ENCODE measurements around the gene HIP1.
"Not testable (repeated sequence)": the region's sequence is repeated elsewhere in the genome, so short reads cannot be mapped to it uniquely, and the experiment has no call there.

The HIP1 gene

DNA sequence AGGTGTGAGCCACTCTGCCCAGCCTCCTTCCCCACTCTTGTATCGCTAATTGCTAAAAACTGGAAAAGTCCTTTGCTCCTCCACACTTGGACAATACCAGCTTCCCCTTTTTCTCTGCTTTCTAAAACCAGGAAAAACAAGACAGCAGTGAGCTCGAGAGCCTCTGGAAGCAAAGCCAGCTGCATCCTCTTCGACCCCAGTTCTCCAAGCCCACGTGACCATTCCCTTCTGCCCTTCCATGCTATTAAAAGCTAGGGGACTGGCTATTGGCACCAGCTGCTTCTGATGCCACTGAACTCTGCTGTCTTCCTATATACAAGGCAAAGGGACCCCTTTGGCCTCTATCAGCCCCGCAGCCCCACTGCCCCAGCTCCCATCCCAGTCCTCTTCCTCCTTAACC is 154.4 kb downstream of the HIP1 start:
- in situ Hi-C loops (cut with HindIII; ENCODE audit: low sequenced_read_pairs): loop anchor here (25.0 kb wide), 1 partner anchor 178 kb away; the partner anchor contains the start of gene CCL26

DNA sequence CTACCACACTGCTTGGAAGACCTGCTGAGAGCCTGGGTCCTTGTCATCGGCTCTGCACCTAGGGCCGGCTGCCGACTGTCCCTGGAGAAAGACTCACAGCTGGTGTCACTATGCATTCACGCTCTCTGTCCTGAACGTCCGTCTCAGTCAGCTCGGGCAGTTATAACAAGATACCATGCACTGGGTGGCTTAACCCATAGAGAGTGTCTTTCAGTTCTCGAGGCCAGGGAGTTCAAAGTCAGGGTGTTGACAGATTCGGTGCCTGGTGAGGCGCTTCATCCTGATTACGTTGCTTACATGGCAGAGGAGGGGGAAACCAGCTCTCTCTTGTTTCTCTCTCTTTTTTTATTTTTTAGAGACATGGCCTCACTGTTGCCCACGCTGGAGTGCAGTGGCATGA is 155.5 kb downstream of the HIP1 start:
- in situ Hi-C loops (cut with HindIII; ENCODE audit: low sequenced_read_pairs): loop anchor here (25.0 kb wide), 1 partner anchor 179 kb away; the partner anchor contains the start of gene CCL26

DNA sequence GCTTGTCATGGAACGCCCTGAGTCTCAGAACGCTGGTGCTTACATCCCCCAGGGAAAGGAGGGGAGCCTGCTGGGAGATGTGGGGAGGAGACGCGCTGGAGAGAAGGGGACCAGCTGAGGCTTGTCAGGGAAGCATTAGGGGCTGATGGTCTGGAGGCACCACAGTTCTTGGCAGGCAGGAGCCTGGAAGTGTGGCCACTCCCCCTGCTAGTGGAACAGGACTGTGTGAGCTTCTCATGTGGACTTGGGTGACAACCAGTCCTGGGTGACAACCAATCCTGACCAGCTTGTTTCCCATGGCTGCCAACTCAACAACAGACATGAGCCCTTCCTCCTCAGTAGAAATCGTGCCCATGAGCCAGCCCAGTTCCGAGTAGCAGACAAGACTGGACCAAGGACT is 158.8 kb downstream of the HIP1 start:
- in situ Hi-C loops (cut with HindIII; ENCODE audit: low sequenced_read_pairs): loop anchor here (25.0 kb wide), 1 partner anchor 182 kb away; the partner anchor contains the start of gene CCL26

DNA sequence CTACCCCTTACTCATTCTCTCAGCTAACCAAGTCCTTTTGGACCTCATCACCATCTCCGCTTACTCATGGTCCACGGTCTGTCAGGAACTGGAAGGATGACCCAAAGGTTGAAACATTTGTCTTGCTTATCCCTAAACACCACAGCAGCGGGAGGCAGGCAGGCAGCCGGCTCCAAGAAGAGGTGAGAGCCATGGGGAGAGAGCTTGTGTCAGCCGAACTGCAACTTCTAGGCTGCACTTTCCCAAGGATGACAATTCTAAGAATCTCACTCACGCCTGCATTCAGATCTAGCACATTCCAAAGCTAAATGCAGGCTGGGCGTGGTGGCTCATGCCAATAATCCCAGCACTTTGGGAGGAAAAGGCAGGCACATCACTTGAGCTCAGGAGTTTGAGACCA is 160.7 kb downstream of the HIP1 start:
- in situ Hi-C loops (cut with HindIII; ENCODE audit: low sequenced_read_pairs): loop anchor here (25.0 kb wide), 1 partner anchor 184 kb away; the partner anchor contains the start of gene CCL26

DNA sequence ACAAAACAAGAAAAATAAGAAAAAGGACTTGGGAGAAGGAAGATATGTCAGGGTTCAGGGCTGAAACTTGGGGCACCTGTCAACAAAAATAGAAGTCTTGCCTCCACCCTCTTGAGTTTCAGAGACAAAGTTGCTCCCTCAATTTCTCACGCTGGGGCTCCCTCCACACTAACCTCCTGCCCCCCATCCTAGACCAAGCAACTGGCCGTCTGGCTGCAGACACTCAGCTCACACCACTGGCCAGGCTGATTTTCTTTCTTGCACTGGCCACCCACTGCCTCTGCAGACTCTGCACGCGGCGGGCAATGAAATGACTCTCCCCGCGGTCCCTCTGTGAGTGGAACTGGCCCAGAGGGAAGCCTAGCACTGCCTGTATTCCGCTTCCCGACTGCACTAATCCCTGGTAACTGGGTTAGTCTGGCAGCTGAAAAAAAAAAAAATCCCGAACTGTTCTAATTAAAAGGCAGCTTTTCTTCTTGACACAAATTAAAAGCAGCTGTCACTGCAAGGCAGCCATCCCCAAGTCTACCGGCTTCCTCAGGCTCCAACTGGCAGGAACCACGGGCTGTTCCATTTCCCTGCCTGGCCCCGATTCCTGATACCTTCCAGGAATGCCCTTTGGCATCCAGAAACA is 163.1 kb downstream of the HIP1 start:
- in situ Hi-C loops (cut with HindIII; ENCODE audit: low sequenced_read_pairs): loop anchor here (25.0 kb wide), 1 partner anchor 187 kb away; the partner anchor contains the start of gene CCL26

DNA sequence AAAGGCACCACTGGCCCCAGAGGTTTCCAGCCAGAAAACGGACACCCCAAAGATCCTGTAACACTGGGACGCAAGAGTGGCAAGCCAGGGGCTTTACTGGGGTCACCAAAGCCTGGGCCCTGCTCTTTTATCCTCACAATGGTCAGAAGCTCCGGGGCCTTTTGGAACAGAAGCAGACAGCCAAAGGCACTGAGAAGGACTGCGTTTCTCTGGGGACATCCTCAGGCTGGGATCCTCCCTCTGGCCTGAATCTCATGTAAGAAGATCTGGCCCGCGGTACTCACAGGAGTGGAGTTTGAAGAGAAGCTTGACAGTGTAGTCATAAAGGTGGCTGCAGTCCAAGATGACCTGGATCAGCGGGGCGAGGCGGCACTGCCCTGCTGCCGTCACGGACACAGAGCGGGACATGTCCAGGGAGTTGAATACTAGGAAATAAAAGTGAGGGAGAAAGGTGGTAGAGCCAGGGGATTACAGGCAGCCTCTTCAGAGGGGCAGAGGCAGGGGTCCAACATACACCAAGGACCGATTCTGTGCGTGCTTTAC is 165.2 kb downstream of the HIP1 start:
- in situ Hi-C loops (cut with HindIII; ENCODE audit: low sequenced_read_pairs): no loop called here

DNA sequence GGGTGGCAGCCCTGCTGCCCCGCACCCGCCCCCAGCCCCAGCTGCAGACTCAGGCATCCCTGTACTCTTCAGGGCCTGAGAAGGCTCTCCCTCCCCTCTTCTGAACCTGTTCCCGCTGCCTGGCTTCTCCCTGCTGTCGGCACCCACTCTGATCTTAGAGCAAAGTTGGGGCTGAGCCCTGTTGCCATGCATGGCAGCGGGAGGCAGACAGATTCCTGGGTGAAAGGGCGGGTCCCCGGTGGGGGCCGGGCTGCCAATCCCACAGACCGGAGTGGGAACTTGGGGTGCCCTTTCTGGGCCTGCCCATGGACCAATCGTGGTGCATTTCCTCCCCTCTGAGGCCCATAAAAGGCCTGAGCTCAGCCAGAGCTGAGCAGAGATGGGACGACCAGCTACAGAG is 165.9 kb downstream of the HIP1 start:
- in situ Hi-C loops (cut with HindIII; ENCODE audit: low sequenced_read_pairs): no loop called here

DNA sequence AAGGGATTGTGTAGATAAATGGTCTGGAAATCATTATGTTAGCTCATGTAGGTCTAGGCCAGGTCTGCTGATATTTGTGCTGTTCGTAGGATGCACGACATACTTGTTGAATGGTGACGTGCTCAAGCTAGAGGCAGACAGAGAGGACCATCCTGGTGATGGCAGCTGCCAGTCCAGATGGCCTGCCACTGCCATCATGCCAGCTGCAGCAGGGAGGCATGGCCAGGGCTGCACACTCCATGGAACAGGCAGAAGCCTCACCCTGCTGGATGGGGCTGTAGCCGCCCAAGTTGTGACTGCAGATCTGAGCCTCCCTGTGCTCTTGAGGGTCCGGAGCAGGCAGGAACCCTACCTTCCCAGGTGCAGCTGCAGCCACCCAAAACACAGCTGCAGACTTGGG is 166.3 kb downstream of the HIP1 start:
- in situ Hi-C loops (cut with HindIII; ENCODE audit: low sequenced_read_pairs): no loop called here

DNA sequence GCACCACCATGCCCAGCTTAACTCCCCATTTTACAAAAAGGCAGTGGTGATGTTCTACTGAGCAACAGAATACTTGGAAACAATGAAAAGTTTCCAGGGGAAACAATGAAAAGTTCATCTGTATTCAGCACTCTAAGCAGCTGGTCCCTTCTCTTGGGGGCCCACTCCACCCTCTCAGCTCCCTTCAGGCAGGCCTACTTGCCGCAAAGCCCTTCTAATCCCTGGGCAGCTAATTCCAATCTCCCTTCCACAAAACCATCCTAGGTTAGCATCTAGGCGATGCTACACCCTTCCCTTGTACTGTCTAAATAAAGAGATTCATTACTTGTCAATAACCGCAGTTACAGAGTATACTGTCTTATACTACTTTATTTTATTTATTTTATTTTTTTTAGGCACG is 167.5 kb downstream of the HIP1 start:
- in situ Hi-C loops (cut with HindIII; ENCODE audit: low sequenced_read_pairs): no loop called here

DNA sequence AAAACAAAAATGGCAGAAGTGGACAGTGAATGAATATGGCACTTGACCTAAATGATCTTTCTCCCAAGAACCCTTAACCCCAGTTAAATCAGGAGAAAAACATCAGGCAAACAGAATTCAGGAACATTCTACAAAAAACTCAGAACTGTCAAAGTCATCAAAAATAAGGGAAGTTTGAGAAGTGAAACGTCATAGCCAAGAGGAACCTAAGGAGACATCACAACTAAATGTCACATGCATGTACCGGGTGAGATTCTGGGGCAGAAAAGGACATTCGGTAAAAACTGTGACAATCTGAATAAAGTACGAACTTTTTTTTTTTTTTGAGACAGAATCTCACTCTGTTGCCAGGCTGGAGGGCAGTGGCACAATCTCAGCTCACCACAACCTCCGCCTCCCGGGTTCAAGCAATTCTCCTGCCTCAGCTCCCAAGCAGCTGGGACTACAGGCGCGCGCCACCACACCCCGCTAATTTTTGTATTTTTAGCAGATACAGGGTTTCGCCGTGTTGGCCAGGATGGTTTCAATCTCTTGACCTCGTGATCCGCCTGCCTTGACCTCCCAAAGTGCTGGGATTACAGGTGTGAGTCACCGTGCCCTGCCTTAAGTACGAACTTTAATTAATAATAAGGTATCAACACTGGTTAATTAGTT is 169.0 kb downstream of the HIP1 start:
- in situ Hi-C loops (cut with HindIII; ENCODE audit: low sequenced_read_pairs): not testable (repeated sequence)

DNA sequence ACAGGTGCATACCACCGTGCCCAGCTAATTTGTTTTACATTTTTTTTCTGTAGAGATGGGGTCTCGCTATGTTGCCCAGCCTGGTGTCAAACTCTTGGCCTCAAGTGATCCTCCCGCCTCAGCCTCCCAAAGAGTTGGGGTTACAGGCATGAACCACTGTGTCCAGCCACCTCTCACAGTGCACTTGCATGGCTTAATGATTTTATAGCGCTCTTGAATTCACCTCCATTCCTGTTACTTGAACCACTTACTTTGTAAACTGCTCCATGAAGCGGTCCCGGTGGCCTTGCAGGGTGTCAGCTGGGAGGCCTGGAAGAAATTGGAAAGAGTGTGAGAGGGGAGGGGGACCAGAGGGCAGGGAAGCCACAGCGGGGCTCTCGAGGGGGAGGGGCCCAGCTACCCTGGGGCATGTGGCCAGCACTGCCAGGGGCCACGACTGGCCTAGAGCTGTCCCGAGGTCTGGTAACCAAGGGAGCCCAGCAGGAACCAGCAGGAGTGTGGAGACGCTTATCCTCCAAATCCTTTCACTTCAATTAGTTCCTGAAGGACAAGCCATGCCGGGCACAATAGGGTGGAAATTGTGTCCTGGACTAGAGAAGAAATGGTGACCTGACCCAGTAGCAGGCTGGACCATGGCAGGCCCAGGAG is 170.7 kb downstream of the HIP1 start:
- in situ Hi-C loops (cut with HindIII; ENCODE audit: low sequenced_read_pairs): no loop called here

DNA sequence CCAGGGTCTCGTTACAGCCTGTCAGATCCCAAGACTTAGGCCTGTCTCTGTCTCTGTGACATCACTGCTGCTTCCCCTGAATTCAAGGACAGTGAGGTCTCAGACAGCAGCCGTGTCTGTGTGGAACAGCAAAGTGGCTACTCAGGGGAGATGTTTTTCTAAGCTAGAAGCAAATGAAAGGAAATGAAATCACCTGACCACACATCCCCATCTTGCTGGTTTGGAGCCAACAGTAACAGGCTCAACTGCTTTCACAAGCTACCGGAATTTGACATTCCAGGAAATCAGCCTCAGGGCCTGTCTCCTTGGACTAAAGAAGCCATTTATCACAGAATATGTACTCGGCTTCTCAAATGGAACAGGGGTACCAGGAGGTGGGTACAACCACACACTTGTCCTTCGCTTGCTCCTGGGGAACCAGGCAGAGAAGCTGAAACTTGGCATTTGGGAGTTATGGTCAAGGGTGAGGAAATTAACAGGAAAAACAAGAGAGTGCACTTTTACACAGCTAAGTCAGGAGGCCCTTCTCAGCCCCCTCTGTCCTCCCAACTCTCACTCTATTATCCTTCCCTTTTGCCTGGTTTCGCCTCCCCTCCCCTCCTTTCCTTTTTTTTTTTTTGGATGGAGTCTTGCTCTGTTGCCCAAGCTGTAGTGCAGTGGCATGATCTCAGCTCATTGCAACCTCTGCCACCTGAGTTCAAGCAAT is 173.5 kb downstream of the HIP1 start:
- in situ Hi-C loops (cut with HindIII; ENCODE audit: low sequenced_read_pairs): no loop called here

DNA sequence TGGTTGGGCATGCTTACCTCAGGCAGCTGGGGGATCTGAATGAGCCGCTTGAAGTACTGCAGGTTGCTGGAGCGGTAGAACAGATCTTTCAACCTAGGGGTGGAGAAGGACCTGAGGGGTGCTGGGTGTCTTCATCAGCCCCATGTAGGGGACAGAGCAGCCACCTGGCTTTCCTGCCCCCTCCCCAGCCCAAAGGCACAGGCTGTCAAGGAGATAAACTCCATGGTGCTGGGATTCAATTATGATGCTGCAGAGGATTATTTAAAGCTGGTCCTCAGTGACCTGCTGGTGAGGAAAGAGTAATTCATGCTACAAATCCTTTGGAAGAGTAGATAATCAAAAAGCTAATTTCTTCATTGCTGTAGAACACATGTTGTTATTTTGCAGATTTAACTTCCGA is 175.6 kb downstream of the HIP1 start:
- in situ Hi-C loops (cut with HindIII; ENCODE audit: low sequenced_read_pairs): no loop called here

DNA sequence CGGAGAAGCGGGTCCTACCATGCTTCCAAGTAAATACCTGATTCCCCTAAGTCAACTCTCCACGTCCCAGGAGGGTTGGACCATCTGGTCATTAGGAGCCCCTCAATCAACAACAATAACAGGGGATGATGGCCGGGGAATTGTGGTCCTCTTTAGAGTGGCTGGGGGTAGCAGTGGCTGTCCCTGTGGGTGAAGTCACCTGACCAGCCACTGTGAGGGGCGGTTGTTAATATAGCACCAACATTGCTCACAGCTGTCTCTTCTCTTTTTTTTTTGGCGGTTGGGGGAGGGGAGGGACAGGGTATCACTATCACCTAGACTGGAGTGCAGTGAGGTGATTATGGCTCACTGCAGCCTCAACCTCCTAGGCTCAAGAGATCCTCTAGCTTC is 178.8 kb downstream of the HIP1 start:
- in situ Hi-C loops (cut with HindIII; ENCODE audit: low sequenced_read_pairs): no loop called here

DNA sequence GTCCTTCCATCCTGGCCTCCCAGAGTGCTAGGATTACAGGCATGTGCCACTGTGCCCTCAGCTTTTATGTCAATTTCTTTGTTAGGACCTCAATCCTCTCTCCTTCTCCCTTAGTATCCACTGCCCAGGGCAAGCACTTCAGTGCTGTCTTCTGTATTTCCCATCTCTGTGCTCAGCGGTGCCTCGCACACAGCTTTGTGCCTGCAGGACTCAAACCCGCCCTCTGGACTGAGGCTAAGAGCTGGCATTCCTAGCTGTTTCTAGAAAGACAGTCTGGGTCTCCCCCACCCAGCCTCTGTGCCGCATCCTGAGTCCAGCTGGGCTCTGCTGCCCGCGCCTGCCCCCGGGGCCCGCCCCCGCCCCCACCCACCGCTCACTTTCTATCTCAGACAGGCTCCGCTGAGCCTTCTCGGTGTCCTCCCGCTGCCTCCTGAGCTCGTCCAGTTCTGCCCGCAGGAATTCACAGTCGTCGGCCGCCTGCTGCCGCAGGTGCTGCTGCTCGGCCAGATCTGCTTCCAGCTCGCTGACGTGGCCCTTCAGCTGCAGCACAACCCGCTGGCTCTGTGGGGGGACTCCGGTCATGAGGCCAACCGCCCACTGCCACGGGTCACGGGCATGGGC is 179.3 kb downstream of the HIP1 start:
- in situ Hi-C loops (cut with HindIII; ENCODE audit: low sequenced_read_pairs): no loop called here

DNA sequence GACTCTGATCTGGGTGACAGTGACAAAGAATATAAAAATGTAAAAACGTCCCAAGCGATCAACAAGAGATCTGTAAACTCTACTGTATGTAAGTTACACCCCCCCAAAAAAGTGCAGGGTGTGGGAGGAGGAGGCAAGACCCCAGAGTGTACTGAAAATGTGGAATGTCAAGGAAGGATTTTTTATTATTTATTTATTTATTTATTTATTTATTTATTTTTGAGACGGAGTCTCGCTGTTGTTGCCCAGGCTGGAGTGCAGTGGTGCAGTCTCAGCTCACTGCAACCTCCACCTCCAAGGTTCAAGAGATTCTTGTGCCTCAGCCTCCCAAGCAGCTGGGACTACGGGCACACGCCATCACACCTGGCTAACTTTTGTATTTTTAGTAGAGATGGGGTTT is 181.9 kb downstream of the HIP1 start:
- in situ Hi-C loops (cut with HindIII; ENCODE audit: low sequenced_read_pairs): not testable (repeated sequence)

DNA sequence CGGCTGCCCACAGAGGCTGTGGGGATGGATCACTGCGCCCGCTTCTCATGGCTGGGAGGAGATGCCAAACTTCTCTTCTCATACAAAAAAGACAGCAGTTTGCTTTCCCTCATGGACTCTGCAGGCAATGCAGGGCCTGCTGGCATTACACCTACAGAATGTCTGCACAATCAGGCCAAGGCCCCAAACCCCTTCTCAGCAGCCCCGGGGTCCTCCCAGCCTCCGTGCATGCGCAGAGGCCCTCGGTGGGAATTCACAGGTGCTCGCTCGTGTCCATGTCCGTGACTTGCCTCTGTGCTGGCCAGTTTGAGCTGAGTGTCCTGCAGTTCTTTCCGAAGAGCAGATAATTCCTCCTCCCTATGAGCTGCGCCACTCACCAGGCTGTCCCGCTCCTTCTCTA is 183.0 kb downstream of the HIP1 start:
- in situ Hi-C loops (cut with HindIII; ENCODE audit: low sequenced_read_pairs): no loop called here

DNA sequence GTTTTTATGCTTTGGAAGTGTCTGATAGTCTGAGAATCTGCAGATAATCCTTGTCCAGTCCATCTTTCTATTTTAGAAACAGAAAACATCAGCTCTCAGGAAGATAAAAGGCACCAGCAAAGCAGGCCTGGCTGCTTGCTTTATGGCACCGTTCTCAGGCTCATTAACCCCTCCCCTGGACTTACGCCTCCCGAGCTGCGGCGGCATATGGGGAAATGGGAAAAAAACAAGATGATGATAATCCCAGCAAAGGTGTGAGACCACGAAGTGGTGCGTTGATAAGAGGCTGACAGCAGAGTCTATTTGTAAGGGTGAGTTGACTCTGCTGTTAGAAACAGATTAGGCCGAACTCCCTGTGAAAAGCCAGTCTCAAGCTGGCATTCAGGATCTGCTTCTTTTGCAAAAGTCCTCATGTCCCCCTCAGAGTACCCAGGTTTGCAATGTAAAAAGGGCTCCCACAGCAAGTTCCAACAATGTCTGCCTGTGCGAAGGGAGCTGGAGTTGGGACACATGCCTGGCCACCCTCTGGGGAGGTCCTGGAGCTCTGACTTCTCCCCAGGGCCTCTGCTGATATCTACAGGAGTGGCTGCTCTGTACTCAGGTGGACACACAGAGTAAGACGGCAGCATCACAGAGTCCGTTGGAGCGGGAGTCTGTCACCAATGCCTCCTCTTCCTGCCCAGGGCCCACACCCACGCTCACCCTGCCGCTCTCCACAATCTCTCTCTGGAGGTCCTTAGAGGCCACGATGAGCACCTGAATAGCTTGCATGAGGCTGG is 192.3 kb downstream of the HIP1 start:
- in situ Hi-C loops (cut with HindIII; ENCODE audit: low sequenced_read_pairs): no loop called here

DNA sequence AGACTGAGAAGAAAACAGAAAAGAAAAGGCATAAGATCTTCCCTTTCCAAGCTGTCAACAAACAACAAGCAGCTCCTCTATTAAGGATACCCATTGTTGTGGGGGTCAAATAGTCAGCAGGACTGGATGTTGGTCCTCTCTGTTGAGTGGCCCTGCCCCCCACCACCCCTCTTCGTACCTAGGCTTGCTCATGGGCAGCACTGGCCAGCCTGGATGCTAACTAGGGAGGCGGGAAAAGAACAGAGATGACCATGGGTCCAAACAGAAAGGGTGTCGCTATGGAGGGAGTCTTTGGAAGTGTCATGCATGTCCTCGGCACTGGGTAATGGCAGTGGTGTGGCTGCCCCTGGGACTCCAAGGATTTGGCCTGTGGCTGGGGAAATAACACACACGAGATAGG is 201.0 kb downstream of the HIP1 start:
- in situ Hi-C loops (cut with HindIII; ENCODE audit: low sequenced_read_pairs): no loop called here

DNA sequence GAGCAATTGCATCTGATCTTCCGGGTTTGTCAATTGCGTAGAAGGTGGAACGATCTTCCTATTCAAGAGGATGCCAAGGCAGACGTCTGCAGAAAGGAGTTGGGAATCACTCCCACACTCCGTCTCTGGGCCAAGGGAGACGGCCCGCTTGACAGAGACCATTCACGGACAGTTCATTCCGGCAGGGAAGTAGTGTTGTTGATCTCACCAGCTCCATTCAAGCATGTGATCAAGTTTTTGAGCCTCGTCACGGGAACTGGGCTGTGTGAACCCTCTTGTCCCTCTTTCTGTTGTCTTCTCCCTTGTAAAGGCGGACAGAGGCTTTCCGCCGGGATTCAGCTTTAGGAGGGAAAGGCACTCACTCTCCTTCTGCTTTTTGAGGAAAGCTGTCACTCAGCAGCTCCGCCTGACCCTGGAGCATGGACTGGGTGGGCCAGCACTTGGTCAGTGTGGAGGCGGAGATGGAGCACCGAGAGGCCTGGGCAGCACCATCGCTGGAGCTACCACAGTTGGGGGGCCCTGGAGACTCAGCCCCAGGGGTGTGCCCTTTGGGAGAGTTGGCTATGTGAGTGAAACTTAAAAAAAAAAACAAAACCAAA is 201.7 kb downstream of the HIP1 start:
- in situ Hi-C loops (cut with HindIII; ENCODE audit: low sequenced_read_pairs): no loop called here
